Suppressor macrophage treated with lipopolysaccharide for 1 hour (primary cell): ENCODE results near the gene COL15A1.
"Not testable (repeated sequence)": the region's sequence is repeated elsewhere in the genome, so short reads cannot be mapped to it uniquely, and the experiment has no call there.

Experiments used
- DNase-seq, 3 donors: peaks; one replicate each; pipeline ENCODE4 v3.0.0-alpha.2; 2020 to 2022

The COL15A1 gene

GRCh38 chr9:99092643-99093491 lies 149.2 kb downstream of the COL15A1 start:
- DNase-seq, result no peak

DNA sequence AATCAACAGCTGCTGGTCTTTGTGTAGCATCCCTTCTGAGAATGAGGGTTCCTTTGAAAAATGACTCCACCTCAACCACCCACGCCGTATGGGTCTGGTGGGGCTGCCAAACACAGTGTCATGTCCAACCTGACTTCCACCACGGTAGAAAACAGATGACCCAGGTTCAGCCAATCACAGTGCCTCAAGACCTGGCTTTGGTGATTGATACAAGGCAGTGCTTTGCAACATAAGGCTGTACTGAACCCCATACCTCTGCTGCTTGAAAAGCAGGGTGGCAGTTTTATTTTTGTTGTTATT lies 149.7 kb downstream of the COL15A1 start:
- no peak for DNase-seq

DNA sequence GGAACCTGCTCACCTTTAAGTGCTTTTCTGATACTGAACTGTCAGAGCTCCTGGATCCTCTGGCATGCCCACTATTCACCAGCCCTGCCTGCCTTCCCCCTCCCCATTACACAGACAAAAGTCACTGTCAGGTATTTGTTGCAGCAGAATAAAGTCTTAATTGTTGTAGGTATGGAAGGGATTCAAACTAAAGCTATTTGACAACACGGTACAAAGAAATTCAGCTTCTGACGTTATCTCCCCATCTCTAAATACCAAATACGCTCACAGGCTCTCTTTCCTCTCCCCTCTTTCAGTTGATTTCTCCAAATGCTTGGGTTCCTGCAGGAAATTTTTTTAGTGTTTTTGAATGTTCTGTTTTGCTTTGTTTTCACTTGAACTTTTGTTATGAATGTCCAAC lies 151.9 kb downstream of the COL15A1 start:
- DNase-seq, result no peak

GRCh38 chr9:99096409-99096808 lies 152.7 kb downstream of the COL15A1 start:
- DNase-seq, result no peak

- DNase-seq, result not testable (repeated sequence)
Observed at GRCh38 chr9:99099806-99100585, 156.3 kb downstream of the COL15A1 start.

GRCh38 chr9:99101271-99101670 lies 157.6 kb downstream of the COL15A1 start:
- no peak for DNase-seq

DNA sequence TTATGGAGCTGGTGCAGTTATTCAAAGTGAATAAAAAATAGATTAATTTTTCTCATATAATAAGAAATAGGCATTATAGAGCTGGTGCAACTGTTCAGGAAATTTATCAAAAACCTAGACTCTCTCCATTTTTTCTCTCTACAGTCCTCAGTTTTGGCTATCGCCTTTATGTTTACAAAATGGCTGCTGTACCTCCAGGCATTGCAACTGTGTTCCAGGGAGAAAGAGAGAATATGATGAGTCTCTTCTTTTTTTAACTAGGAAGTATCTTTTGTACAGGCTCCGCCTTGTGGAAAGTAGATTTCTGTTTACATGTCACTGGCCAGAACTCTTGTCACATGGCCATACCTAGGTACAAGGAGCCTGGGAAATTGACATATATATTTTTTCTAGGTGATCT lies 158.1 kb downstream of the COL15A1 start:
- no peak for DNase-seq

GRCh38 chr9:99103054-99103895 lies 159.6 kb downstream of the COL15A1 start:
- no peak for DNase-seq

DNA sequence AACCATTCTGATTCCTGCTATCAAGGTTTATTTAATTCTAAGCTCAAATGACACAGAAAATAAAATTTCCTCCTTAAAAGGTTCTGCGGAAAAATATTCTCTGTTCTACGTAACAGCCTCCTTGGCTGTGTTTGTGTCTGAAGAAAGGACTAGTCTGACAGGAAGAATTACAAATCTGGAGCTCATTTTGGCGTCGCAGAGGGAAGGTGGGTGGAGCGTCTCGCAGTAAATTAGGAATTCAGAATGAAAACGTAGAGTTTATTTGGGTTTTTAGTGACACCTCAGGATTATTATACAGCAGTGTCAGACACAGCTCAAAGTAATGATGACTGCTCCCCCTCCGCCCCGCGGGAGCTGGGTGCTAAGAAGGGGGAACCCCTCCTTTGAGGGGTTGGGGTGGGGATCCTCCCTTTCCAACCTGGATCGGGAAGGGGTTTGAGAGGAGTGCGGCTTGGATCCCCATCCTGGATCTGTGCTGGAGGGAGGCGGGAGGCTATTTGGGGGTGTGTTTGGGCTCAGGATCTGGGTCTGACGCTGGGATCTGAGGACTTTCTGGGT lies 160.3 kb downstream of the COL15A1 start:
- DNase-seq, result peak; percentile 42 to 62 (median 43)

DNA sequence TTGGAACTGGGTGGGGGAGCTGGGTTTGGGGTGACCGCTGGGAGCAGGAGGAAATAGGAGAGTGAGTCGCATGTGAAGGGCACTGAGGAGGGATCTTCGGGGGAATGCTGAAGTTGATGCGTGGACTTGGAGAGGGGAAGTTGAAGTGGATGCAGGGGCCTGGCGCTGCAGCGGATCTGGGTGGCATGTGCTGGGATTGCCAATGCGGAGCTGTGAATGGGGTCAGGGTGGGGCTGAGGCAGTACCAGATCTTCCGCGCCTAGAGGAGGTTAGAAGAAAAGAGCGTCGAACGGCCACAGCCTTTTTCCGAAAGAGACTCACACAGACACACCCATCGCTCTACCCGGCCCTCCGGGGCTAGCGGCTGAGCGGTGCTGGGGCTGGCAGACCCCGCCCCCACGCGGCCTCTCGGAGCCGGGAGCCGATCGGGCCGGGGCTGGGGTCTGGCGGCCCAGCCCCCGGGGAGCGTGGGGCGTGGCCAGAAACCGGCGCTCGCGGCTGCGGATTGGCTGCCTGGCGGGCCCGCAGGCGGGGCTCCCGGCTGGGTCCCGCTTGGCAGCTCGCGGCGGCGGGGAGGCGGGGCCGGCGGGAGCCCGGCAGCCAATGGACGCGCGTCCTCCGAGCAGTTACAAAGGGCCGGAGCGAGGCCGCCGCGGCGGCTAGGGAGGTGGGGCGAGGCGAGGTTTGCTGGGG lies 160.9 kb downstream of the COL15A1 start, which contains the start of gene TGFBR1:
Gene TGFBR1, plus strand, starts transcription at position 655 of the 693 bp plus-strand sequence. CDS start 93 bp downstream, outside the sequence.
- peak; percentile 95 to 98 (median 97) for DNase-seq

GRCh38 chr9:99105152-99106043 lies 161.7 kb downstream of the COL15A1 start:
- peak; percentile 94 to 98 (median 95) for DNase-seq

DNA sequence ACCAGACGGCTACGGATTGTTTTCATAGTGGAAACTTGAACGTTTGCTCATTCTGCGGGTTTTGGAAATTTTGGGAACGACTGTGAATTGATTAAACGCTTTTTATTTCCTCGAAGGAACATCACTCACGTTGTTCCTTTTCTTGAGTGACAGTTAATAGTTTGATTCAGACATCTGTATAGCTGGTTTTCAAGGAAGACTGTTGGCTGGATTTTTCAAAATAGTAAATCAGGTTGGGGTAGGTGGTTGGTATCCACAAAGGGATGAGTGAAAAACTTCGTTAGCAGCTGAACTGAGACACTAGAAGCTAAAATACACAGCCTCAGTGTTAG lies 162.3 kb downstream of the COL15A1 start:
- DNase-seq, result peak in 1 of 3 donors; percentile 68

GRCh38 chr9:99107421-99107820 lies 163.7 kb downstream of the COL15A1 start:
- no peak for DNase-seq

DNA sequence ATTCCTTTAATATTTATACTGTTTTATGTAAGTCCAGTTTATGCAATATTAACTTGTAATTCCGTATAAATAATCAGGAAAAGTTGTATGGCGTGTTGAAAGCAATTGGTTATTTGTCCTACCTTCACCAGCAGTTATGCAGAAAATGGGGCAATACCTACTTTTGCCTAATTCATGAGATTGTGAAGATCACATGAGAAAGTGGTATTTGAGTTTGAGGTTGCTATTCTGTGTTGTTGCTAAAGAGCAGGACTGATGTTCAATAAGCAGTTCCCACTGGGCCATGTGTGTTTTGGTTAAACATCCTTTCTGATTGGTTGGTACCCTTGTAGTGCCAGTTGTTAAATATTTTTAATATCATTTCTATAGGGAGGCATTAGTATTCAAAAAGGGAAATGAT lies 164.4 kb downstream of the COL15A1 start:
- DNase-seq, result no peak

DNA sequence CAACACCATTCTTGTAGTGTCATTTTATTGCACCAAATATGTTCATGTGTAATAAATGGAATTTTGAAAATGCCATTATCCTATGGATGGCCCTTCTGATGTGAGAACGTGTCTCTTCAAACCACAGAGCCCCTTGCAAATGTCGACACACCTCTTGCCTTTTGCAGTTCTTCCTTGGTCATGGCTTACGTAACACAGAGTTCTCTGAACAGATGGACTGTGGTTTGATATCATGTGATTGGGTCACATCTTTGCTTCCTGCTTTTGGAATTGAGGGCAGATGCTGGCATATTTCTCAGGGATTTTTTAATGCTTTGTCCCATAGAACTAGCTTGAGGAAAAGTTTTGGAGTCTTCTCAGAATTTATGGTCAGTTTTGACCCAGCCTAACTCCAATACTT lies 165.8 kb downstream of the COL15A1 start:
- peak; percentile 71 to 86 (median 84) for DNase-seq

GRCh38 chr9:99112750-99113413 lies 169.2 kb downstream of the COL15A1 start:
- no peak for DNase-seq

DNA sequence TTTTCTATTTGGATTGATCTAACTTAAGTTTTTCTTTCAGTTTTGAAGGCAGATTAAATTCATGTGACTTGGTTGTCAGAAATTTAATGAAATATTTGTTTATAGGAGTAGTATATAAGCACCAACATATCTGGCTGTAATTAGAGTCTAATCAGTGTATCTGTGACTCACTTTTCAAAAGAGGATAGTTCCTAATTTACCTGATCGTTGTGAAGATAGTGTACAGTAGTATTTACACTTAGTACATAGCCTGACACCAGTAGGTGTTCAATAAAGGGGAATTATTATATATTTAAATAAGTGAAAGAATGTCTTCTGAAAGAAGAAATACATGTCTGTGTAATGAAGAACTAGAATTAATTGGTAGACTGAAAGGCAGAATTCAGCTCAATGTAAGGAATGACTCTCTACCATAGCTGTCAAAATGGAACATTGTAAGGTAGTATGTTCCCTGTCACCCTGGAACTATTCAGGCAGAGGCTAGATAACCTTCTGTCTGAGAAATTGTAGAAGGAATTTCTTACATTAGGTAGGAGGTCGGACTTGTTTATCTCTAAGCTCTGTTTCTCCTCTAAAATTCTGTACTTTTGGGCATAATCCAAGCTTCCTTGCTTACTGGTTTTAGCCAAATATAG lies 169.8 kb downstream of the COL15A1 start:
- no peak for DNase-seq

DNA sequence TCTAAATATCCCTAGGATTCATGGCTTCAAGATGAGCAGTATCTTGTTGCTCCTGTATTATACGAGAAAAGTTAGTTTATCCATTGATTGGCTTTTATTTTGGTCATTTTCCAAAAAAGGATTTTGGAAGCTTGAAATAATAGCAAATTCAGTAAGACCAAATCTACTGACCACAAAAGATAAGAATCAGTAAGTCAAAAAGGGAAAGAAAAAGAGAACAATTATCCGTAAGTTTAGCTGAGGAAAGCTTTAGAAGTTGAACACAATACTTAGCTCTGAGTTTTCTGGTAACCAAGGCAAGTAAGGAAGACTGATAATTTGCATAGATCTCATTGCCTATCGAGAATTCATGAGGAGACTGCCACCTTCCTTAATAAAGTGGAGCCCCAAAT lies 170.3 kb downstream of the COL15A1 start:
- DNase-seq, result no peak

DNA sequence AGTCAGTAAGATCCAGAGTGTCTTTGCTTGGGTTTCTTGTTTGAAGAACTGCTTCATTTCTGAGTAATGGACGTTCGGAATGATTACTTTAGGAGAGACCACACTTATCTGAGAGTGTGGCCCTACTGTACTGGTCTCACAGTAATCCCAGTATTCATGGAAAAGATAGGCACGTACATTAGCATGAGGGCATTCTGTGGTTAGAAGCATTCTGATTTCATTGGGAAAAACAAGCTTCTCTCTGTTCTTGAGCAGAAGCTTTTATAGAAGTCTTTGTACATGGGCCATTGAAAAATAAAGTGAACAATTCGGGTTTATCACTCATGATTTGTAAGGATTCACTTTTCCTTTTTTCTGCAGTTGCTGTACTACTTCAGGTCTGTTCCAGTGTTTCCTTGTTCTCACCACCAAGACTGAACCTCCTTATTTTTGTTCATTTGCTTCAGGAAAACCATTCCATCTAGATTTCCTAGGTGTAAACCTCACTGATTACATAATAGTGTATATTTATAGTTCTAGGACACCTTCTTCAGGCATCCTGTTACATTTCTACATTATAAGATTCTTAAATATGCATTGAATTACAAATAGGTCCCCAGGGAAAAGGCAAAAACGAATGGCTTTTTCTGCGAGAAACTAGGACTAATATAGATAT lies 171.3 kb downstream of the COL15A1 start:
- DNase-seq, result no peak

DNA sequence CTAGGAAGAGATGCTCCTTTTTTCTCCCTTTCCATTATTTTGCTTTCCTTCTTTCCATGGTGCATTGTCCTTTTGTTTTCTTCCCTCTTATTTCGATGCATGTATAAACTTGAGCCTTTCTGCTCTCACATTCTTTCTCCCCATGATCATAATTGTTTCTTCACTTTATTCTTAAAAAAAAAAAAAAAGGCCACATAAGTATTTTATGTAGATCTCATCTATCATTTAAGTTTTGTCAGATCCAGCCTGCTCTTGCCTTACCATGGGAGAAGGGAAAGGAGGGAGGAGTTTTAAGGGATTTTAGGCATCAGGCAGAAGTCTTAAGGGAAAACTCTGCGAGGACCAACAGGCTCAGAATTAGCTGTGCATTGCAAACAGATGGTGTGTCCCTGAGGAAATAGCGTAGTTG lies 172.3 kb downstream of the COL15A1 start:
- DNase-seq, result no peak
